ENCODE measurements around the gene ITGA2.

DNA sequence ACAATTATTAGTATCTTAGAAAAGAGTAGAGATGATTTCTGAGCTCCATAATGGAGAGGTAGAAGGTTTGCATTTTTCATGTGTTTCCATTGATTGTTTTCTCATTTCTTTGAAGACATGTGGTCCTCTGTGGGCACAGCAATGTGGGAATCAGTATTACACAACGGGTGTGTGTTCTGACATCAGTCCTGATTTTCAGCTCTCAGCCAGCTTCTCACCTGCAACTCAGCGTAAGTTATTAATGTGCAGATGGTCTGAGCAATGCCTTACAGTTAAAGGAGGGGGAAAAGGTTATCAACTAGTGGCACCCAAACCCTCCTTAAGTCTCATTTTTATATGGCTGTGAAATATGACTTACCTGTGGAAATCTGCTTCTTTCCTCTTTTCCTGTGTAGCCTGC, 59.1 kb downstream of the ITGA2 start:
- TF ChIP-seq, protein P1, sequence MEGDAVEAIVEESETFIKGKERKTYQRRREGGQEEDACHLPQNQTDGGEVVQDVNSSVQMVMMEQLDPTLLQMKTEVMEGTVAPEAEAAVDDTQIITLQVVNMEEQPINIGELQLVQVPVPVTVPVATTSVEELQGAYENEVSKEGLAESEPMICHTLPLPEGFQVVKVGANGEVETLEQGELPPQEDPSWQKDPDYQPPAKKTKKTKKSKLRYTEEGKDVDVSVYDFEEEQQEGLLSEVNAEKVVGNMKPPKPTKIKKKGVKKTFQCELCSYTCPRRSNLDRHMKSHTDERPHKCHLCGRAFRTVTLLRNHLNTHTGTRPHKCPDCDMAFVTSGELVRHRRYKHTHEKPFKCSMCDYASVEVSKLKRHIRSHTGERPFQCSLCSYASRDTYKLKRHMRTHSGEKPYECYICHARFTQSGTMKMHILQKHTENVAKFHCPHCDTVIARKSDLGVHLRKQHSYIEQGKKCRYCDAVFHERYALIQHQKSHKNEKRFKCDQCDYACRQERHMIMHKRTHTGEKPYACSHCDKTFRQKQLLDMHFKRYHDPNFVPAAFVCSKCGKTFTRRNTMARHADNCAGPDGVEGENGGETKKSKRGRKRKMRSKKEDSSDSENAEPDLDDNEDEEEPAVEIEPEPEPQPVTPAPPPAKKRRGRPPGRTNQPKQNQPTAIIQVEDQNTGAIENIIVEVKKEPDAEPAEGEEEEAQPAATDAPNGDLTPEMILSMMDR (IDR thresholded peaks at IDR 0.05) = no peak
- no peak for TF ChIP-seq POLR2A (IDR thresholded peaks at IDR 0.05)

Data from prostate gland (tissue), 2 donors.